ENCODE data around the gene HAAO.
A peak's percentile ranks its signal among the peaks of the same experiment; 100 is the strongest.
"Not testable (repeated sequence)": the region's sequence is repeated elsewhere in the genome, so short reads cannot be mapped to it uniquely, and the experiment has no call there.

HAAO gene
- total RNA-seq: 0 reads per million in 4 experiments

DNA sequence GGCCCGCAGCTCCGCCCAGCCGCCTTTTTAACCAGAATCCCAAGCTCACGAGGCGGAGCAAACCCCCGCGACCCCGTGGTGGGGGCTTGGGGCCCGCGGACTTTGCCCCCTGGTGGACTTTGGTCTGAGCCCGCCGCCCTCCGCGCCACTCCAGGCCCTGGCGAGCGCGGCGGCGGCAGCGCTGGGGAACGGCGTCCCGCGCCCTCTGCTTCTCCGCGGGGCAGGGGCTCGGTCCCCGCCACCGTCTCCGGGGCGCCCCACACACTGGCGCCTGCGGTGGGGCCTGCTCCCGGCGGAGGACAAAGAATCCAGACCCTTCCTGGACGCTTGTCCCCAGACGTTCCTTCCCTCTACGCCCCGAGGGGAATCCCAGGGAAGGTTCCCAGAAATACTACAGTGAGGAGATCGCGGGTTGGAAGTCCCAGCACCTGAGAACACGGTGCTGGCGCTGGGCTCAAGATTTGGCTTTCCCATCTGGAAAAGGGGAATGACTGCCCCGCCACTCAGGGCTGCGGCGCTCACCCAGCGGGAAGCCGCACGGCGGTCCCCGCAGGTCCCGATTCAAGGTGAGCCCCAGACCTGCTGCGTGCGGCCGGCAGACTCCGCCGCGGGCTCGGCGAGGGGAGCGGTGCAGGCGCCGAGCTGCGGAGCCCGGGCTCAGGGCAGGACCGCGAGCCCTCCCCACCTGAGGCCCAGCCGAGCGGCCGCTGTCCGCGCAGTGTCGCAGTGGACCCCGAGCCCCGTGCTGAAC, at the start of gene HAAO:
Gene HAAO (minus strand): TSS at position 1 of the 751 bp plus-strand sequence. CDS start 47 bp downstream, outside the sequence.
- no peak for DNase-seq

DNA sequence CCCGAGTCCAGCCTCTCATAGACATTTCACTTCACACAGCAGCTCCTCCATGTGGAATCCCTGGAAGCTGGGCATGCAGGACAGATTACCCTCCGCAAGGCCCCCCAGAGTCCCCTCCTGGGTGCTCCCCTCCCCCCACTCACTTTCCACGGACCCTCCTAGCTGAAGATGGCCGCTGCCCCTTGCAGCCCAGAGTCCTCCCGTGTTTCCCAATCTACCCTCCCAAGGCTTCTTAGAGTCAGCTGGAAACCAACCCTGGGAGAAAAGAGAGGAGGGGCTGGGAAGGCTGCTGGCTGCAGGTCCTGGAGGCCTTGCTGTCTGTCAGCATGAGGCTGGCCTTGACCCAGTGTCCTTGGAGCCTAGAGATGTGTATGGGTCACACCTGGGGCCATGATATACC, 49.0 kb upstream of the HAAO start:
- DNase-seq: no peak

DNA sequence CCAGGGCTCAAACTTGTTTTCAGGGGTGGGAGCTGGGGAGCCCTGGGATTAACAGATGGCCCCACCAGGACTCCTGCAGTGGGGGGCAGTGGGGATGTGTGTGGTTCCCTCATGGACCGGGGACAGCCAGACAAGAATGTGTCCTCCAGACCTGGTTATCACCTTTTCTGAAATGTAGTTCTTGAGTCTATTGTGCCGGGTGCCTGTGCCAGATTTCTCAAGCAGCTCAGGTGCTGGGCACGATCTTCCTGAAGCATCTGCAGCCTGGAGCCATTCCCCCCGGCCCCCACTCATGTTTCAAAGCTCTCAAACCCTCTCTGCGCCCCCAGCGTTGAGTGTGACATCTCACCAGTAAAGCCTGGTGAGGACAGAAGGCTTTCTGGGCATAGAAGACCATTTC, 48.4 kb upstream of the HAAO start:
- DNase-seq: no peak

- DNase-seq: no peak
Measured at GRCh38 chr2:42839809-42840501, 47.6 kb upstream of the HAAO start.

DNA sequence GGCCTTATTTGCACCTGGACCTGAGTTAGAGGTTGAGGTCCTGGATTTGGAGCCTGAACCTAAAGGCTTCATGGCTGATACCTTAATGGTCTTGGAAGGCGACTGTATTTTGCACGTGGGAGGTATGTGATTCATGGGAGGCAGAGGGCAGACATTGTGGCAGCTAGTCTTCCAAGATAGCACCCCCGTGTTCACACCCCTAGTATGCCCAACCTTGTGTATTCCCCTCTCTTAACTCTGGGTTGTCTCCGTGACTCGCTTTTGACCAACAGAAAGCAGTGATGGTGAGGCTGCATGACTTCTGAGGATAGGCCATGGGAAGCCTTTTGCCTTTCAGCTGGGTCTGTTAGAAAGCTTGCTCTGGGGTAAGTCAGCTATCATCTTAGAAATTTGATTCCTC, 45.8 kb upstream of the HAAO start:
- DNase-seq: no peak

DNA sequence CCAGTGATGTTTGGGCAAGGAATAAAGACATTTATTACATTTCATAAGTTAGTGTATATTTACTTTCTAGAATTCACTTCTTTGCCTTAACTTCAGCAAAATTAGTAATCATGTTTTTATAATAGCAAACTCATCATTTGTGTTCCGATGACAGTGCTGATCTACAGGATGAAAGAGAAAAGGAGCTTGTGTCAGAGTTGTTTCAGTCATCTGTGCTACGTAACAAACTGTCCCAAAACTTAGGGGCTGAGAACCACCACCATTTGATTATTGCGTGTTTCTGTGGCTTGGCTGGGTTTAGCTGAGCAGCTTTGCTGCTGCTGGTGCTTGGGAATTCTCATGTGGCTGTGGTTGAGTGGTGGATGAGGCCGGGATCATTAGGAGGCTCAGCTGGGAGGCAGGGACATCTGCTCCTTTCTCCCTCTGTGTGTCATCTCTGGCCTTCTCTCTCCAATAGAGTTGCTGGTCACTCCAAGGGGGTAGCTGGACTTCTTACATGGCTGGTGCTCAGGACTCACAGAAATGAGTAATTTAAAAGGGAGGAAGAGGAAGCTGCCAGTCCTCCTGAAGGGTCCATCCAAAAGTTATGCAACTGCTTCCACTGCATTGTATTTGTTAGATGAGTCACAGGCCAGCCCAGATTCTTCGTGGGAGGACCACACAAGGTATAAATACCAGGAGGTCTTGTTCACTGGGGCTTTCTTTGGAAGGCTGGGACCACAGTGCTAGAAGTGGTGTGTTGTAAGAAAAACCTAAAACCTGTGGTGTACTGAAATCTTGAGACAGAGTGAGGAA, 43.4 kb upstream of the HAAO start:
- DNase-seq: no peak

DNA sequence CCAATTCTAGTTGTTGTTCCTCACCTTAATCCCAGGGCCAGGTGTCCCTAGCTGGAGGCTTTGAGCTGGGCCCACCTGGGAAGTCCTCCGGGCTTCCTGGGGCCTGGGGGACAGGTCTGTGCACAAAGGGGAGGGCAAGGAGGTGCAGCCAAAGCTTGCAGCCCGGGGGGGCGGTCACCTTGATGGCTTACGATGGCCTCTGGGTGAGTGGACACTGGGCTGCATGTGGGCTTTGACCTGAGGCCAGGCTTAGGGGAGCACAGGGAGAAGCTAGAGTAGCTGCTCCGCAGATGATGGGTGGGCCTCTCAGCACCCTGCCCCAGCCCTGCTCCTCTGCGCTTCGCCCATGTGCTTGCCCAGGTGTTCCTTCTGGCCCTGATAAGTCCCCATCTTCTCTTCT, 41.8 kb upstream of the HAAO start:
- no peak for DNase-seq

- DNase-seq: no peak
Measured at GRCh38 chr2:42832289-42832634, 39.9 kb upstream of the HAAO start.

- not testable (repeated sequence) for DNase-seq
Measured at GRCh38 chr2:42831575-42832288, 39.3 kb upstream of the HAAO start.

GRCh38 chr2:42830922-42831574, 38.7 kb upstream of the HAAO start:
- no peak for DNase-seq

DNA sequence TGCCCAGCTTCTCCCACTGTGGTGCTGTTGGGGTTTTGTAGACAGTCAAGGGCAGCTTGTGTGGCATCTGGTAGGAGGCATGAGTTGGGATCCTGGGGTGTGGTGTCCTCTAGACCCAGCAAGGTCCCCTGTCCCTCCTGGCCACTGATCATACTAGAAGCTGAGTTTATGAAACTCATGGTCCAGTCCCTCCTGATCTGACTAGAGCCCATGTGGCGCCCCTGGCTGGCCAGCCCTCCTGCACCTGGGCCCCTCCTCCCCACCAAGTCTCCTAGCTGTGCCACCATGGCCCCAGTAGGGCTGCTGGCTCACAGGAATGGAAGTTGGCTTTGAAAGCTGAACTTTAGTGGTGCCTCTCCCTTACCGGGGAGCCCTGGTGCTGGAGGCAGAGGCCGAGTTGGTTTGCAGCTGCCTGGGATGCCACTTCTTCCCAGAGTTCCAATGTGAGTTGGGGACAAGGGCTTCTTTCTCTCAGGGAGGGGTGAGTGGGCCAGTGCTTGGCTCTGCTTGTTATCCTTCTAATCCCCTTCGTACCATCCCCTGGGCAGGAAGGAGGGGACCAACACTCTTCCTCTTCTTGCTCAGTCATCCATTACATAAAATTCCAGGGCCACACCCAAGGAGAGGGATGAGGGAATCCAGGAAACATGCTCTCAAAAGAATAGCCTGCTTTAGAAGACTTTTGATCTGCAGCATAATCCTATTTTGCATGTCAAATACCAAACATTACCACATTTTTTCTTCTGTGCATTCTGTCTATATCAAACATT, 37.5 kb upstream of the HAAO start:
- DNase-seq: no peak

GRCh38 chr2:42828487-42829425, 36.4 kb upstream of the HAAO start:
- peak; percentile 53 for DNase-seq

- DNase-seq: peak; percentile 68
Measured at GRCh38 chr2:42827647-42828486, 35.5 kb upstream of the HAAO start.

DNA sequence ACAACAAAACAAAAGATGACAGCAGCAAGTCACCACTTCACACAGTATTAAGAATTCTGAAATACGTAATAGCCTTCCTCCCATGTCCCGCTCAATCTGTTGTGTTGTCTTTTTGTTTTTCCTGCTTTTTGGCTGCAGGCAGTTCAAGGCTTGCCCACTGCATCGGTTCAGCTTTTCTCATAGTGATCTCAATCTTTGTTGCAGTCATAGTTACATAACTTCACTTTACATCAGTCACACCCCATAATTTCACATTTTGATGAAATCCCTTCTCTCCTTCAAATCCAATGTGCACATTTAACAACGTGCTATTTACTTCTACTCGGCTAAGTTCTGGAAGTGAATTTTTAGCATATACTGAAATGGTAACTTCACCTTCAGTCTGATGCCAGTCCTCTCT, 33.8 kb upstream of the HAAO start:
- no peak for DNase-seq

GRCh38 chr2:42824454-42824807, 32.0 kb upstream of the HAAO start:
- no peak for DNase-seq

- DNase-seq: no peak
Measured at GRCh38 chr2:42823744-42824453, 31.5 kb upstream of the HAAO start.

- no peak for DNase-seq
Measured at GRCh38 chr2:42819160-42819559, 26.8 kb upstream of the HAAO start.

- DNase-seq: no peak
Measured at GRCh38 chr2:42815726-42816125, 23.3 kb upstream of the HAAO start.

DNA sequence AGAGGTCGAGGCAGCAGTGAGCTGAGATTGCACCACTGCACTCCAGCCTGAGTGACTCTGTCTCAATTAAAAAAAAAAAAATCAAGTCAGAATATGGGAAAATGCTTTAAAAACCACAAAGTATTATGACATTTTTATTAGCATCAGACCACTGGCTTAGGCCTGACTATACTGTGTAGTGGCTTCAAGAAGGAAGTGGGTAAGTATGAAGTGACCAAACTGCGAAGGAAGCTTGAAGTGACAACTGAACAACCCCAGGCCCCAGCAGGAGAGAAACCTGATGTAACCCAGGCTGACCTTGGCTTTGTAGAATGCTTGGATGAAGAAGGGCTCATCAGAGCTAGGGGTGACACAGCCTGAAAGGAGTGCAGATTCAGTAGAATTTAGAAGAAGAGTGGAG, 21.4 kb upstream of the HAAO start:
- no peak for DNase-seq
